Spinal cord (tissue), 10 donors: ENCODE data around the gene TOGARAM1. TPM values are rescaled to one million over a fixed set of nuclear protein-coding genes. Genes with fewer than 3 reads are reported as not detected.
A peak's percentile ranks its signal among the peaks of the same experiment; 100 is the strongest.

Source experiments
- DNase-seq, 6 donors: peaks; one replicate each; pipeline versions ENCODE4 v3.0.0 to v3.0.0-alpha.2; 2013 to 2015; ENCODE audit warnings: low spot score in 6 of 6, low read depth in 4 of 6
- H3K27ac ChIP-seq: one replicate; pipeline ENCODE4 v1.5.1; 2013; ENCODE audit warnings: low read depth, low read length, control low read depth
- H3K27me3 ChIP-seq: one replicate; pipeline ENCODE4 v1.6.1; 2013; ENCODE audit warnings: low read length; ENCODE audit not compliant: control insufficient read depth, insufficient read depth
- H3K36me3 ChIP-seq: one replicate; pipeline ENCODE4 v1.6.1; 2013; ENCODE audit warnings: low read length; ENCODE audit not compliant: control insufficient read depth, insufficient read depth
- H3K4me1 ChIP-seq: one replicate; pipeline ENCODE4 v1.6.1; 2013; ENCODE audit warnings: low read length; ENCODE audit not compliant: control insufficient read depth, insufficient read depth
- H3K4me3 ChIP-seq: one replicate; pipeline ENCODE4 v1.5.1; 2013; ENCODE audit warnings: low read depth, low read length, control low read depth
- H3K9me3 ChIP-seq: one replicate; pipeline ENCODE4 v1.6.1; 2013; ENCODE audit warnings: low read length; ENCODE audit not compliant: control insufficient read depth, insufficient read depth
- WGBS: methylation state at CpG from one replicate; pipeline ENCODE4 v1.1.5; 2013; ENCODE audit warnings: missing lambda C conversion rate; ENCODE audit not compliant: insufficient coverage; 5-methylcytosine and 5-hydroxymethylcytosine counted together
- polyA plus RNA-seq, 2 donors: library from polyadenylated mRNA; unstranded; fragments of 120-200 nt; gene quantifications; one replicate each; pipeline ENCODE4 v1.2.1, GENCODE V29; 2013; ENCODE audit not compliant: insufficient read length in 2 of 2
- small RNA-seq: library from RNA; depleted of rRNA; stranded (forward); fragments of <200 nt; gene quantifications from one replicate; pipeline ENCODE3, GENCODE V24; 2014; ENCODE audit warnings: low replicate concordance
- total RNA-seq, 2 donors: library from RNA; depleted of rRNA in 1 of 2; stranded (reverse); fragments of 120-200 nt in 1 of 2; fragments of >200 nt in 1 of 2; gene quantifications; one replicate each; pipeline versions ENCODE4 v1.2.3 to v1.2.4, GENCODE V29; 2013 to 2014
- donor health status: healthy.

The TOGARAM1 gene
- total and polyA plus RNA-seq, 4 donors = 24.8 to 59.2 (median 31.6) TPM

DNA sequence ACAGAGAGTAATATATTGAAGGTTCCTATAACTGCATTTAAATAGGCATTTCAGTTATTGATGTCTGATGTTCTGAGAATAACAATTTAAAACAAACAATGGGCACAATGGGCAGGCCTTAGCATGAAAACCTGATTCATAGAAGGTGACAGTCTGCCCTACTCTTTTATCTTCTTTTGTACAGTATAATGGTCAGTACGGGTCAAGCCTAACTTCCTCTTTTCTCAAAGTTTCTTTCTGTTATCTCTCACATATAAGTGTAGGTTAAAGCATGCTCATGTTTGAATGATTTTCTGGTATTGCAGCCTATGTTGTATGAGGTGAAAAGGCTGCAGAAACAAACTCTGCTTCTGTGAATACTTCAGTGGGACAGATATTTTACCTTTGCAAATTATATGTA, 158.1 kb downstream of the TOGARAM1 start:
- Histone ChIP-seq H3K4me3 (no peak overlapping the region), H3K27ac (no peak overlapping the region), H3K27me3 (no peaks in the 10 kb centered on the region), H3K4me1 (no peaks in the 10 kb centered on the region), H3K9me3 (no peaks in the 10 kb centered on the region), H3K36me3 (peaks cover 47% of the 10 kb centered on the region)
- no CpG with 5 or more reads among the region's 1 CpG for WGBS
- DNase-seq = no peak

DNA sequence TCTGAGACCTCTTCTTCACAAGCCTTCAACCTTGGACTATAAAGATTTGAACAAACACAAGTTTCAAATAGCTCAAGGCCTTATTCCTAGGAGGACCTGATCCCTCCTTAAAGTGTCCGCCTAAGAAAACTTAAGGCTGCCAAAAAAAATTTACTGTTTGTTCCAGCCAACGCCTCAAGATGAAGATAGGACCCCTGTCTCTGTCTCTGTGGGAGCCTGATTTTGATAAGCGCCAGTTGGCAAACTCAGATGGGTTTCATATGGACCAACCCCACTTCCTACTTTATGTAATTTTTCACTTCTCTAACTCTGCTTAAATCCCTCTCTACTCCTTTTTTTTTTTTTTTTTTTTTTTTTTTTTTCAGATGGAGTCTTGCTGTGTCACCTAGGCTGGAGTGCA, 161.3 kb downstream of the TOGARAM1 start:
- Histone ChIP-seq H3K9me3 (no peaks in the 10 kb centered on the region), H3K4me3 (no peak overlapping the region), H3K27ac (no peak overlapping the region), H3K4me1 (no peaks in the 10 kb centered on the region), H3K27me3 (no peaks in the 10 kb centered on the region), H3K36me3 (peaks cover 48% of the 10 kb centered on the region)
- no peak for DNase-seq
- WGBS = 95% methylated on average over 2 of the region's 3 CpGs

Small RNA genes within 50 kb of the gene (small RNA-seq; reads per million reads assigned to genes)
- gene RF00151 = 0.43 reads per million, percentile 49 among the genes with 10 or more reads in this experiment
- gene SNORD127 = 2,837 reads per million, percentile 100 among the genes with 10 or more reads in this experiment

Other genes starting within 250 kb of the TOGARAM1 start
- gene KLHL28, start 243 bp upstream of the TOGARAM1 start, total RNA-seq = 10 to 100 TPM; 21.2 to 46.7 TPM
- 10 to 100 TPM; 13.8 to 21.9 TPM for gene KLHL28, start 243 bp upstream of the TOGARAM1 start, polyA plus RNA-seq
- 10 to 100 TPM; 42.3 to 57.1 TPM for gene PRPF39, start 121.9 kb downstream of the TOGARAM1 start, total RNA-seq
- gene PRPF39, start 121.9 kb downstream of the TOGARAM1 start, polyA plus RNA-seq = 10 to 100 TPM; 44.9 to 49.0 TPM
- gene FKBP3, start 172.3 kb downstream of the TOGARAM1 start, total RNA-seq = 10 to 100 TPM; 65.0 to 71.1 TPM
- gene FKBP3, start 172.3 kb downstream of the TOGARAM1 start, polyA plus RNA-seq = 100 to 1,000 TPM; 173 to 182 TPM
- gene FANCM, start 173.7 kb downstream of the TOGARAM1 start, total RNA-seq = 10 to 100 TPM; 10.9 to 16.2 TPM
- 1 to 10 TPM; 8.1 to 8.3 TPM for gene FANCM, start 173.7 kb downstream of the TOGARAM1 start, polyA plus RNA-seq